Measurements from ENCODE around the gene HSPA8. TPM values are rescaled to one million over a fixed set of nuclear protein-coding genes. Genes with fewer than 3 reads are reported as not detected.

HSPA8 gene
- total RNA-seq: 1,994 and 2,025 TPM in 2 replicates

DNA sequence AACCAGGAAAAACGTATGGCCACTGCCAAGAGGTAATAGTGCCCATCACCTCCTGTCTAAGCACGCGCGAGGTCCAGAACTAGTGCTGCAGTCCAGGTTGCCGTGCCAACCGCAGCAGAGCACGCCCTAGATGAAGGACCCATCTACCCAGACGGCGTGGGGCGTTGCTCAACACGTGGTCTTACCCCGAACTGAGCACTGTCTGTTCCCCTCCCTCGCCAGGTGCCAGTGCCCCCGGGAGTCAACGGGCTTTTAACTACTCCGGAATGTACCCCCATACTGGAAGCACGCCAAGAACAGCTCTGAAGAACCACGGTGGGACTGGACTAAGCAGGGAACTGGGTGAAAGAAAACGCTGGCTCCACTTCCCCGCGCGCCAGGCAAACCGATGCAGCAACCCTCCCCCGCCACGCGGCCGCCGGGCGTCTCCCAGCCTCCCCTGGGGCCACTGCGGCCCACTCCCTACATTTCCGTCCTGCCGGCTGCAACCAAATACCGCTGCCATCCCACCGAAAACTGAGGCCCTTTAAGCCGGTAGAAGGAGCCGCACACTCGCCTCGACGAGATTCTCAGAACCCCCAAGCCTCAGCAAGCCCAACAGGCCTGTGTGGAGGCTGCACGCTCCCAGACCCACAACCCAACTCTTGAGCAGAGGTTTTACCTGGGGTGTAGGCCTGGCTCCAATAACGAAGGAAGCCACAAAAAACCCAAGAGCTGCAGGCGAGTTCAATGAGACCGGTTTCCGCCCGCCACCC is at the start of gene HSPA8:
HSPA8 (minus strand) TSS at position 734 of the 755 bp plus-strand sequence. CDS start 812 bp downstream, outside the sequence.

Other genes starting within 250 kb of the HSPA8 start
- not detected in 2 replicates for gene CRTAM, start 223.6 kb downstream of the HSPA8 start, total RNA-seq
- 0.49 and 0.54 TPM in 2 replicates for gene JHY, start 179.4 kb downstream of the HSPA8 start, total RNA-seq
- not detected in 2 replicates for gene BSX, start 80.3 kb downstream of the HSPA8 start, total RNA-seq
- 178 and 189 TPM in 2 replicates for gene CLMP, start 133.1 kb upstream of the HSPA8 start, total RNA-seq

Data from cardiac atrium fibroblast (primary cell).